Activated CD8-positive, alpha-beta T cell treated with anti-CD3 and anti-CD28 coated beads for 36 hours (primary cell): ENCODE data around the gene CNTNAP3B. TPM values are rescaled to one million over a fixed set of nuclear protein-coding genes. Genes with fewer than 3 reads are reported as not detected.

Experiments used
- total RNA-seq, 2 experiments: library from RNA; stranded (reverse); gene quantifications; one replicate each; pipeline ENCODE4 v1.2.3, GENCODE V29; 2021

CNTNAP3B gene
- total RNA-seq, 2 experiments from 2014 or later, result not detected

Other genes starting within 250 kb of the CNTNAP3B start
- gene SPATA31A6, start 54.2 kb upstream of the CNTNAP3B start, total RNA-seq, result not detected